ENCODE measurements around the gene PCDHGA8.
"Not testable (repeated sequence)": the region's sequence is repeated elsewhere in the genome, so short reads cannot be mapped to it uniquely, and the experiment has no call there.

The PCDHGA8 gene

DNA sequence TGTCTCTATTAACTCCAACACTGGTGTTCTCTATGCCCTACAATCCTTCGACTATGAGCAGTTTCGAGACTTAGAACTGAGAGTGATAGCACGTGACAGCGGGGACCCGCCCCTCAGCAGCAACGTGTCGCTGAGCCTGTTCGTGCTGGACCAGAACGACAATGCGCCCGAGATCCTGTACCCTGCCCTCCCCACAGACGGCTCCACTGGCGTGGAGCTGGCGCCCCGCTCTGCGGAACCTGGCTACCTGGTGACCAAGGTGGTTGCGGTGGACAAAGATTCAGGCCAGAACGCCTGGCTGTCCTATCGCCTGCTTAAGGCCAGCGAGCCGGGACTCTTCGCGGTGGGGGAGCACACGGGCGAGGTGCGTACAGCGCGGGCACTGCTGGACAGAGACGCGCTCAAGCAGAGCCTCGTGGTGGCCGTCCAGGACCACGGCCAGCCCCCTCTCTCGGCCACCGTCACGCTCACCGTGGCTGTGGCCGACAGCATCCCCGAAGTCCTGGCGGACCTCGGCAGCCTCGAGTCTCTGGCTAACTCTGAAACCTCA, 30.4 kb downstream of the PCDHGA8 start:
- TF ChIP-seq, protein P1, sequence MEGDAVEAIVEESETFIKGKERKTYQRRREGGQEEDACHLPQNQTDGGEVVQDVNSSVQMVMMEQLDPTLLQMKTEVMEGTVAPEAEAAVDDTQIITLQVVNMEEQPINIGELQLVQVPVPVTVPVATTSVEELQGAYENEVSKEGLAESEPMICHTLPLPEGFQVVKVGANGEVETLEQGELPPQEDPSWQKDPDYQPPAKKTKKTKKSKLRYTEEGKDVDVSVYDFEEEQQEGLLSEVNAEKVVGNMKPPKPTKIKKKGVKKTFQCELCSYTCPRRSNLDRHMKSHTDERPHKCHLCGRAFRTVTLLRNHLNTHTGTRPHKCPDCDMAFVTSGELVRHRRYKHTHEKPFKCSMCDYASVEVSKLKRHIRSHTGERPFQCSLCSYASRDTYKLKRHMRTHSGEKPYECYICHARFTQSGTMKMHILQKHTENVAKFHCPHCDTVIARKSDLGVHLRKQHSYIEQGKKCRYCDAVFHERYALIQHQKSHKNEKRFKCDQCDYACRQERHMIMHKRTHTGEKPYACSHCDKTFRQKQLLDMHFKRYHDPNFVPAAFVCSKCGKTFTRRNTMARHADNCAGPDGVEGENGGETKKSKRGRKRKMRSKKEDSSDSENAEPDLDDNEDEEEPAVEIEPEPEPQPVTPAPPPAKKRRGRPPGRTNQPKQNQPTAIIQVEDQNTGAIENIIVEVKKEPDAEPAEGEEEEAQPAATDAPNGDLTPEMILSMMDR (IDR thresholded peaks at IDR 0.05), result no peak
- DNase-seq (ENCODE audit: low spot score), result no peak
- Histone ChIP-seq H3K4me3 (peak overlapping the region; percentile 47), H3K27ac (no peak overlapping the region)

DNA sequence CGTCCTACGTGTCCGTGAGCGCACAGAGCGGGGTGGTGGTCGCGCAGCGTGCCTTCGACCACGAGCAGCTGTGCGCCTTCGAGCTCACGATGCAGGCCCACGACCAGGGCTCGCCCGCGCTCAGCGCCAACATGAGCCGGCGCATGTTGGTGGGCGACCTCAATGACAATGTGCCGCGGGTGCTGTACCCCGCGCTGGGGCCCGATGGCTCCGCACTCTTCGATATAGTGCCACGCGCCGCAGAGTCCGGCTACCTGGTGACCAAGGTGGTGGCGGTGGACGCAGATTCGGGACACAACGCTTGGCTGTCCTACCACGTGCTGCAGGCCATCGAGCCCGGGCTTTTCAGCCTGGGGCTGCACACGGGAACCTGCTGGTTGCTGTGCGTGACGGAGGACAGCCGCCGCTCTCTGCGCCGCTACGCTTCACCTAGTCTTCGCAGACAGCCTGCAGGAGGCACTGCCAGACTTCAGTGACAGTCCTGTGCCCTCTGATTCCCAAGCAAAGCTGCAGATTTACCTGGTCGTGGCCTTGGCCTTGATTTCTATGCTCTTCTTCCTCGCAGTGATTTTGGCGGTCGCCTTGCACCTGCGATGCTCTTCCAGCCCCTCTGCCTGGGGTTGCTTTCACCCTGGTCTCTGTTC, 35.5 kb downstream of the PCDHGA8 start:
- TF ChIP-seq, protein P1 (IDR thresholded peaks at IDR 0.05), result no peak
- peak overlapping the region; percentile 35 for H3K4me3 ChIP-seq
- H3K27ac ChIP-seq, result no peak overlapping the region
- DNase-seq (ENCODE audit: low spot score), result no peak

DNA sequence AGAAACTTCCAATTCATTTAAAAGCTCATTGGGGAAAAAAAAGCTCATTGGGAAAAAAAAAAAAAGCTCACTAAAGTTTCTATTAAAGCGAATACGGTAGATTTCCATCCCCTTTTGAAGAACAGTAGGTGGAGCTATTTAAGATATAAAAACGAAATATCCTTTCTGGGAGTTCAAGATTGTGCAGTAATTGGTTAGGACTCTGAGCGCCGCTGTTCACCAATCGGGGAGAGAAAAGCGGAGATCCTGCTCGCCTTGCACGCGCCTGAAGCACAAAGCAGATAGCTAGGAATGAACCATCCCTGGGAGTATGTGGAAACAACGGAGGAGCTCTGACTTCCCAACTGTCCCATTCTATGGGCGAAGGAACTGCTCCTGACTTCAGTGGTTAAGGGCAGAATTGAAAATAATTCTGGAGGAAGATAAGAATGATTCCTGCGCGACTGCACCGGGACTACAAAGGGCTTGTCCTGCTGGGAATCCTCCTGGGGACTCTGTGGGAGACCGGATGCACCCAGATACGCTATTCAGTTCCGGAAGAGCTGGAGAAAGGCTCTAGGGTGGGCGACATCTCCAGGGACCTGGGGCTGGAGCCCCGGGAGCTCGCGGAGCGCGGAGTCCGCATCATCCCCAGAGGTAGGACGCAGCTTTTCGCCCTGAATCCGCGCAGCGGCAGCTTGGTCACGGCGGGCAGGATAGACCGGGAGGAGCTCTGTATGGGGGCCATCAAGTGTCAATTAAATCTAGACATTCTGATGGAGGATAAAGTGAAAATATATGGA, 38.1 kb downstream of the PCDHGA8 start, which contains the start of gene PCDHGA12:
TSS of gene PCDHGA12 (plus strand) at position 176 of the 782 bp plus-strand sequence. CDS start at position 429, 253 bp downstream.
- no peak for DNase-seq (ENCODE audit: low spot score)
- TF ChIP-seq, protein P1 (IDR thresholded peaks at IDR 0.05), result no peak
- H3K4me3 ChIP-seq, result peak within 1 kb of the TSS; percentile 57
- peak within 1 kb of the TSS in 1 of 2 donors; percentile 18 for H3K27ac ChIP-seq

DNA sequence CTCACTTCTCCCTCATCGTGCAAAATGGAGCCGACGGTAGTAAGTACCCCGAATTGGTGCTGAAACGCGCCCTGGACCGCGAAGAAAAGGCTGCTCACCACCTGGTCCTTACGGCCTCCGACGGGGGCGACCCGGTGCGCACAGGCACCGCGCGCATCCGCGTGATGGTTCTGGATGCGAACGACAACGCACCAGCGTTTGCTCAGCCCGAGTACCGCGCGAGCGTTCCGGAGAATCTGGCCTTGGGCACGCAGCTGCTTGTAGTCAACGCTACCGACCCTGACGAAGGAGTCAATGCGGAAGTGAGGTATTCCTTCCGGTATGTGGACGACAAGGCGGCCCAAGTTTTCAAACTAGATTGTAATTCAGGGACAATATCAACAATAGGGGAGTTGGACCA, 38.9 kb downstream of the PCDHGA8 start:
- H3K4me3 ChIP-seq, result peak overlapping the region; percentile 57
- TF ChIP-seq, protein P1 (IDR thresholded peaks at IDR 0.05), result no peak
- DNase-seq (ENCODE audit: low spot score), result no peak
- H3K27ac ChIP-seq, result peak overlapping the region in 1 of 2 donors; percentile 18

DNA sequence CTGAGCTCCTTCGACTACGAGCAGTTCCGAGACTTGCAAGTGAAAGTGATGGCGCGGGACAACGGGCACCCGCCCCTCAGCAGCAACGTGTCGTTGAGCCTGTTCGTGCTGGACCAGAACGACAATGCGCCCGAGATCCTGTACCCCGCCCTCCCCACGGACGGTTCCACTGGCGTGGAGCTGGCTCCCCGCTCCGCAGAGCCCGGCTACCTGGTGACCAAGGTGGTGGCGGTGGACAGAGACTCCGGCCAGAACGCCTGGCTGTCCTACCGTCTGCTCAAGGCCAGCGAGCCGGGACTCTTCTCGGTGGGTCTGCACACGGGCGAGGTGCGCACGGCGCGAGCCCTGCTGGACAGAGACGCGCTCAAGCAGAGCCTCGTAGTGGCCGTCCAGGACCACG, 39.9 kb downstream of the PCDHGA8 start:
- not testable (repeated sequence) for H3K27ac ChIP-seq; DNase-seq (ENCODE audit: low spot score)
- peak overlapping the region; percentile 35 for H3K4me3 ChIP-seq

DNA sequence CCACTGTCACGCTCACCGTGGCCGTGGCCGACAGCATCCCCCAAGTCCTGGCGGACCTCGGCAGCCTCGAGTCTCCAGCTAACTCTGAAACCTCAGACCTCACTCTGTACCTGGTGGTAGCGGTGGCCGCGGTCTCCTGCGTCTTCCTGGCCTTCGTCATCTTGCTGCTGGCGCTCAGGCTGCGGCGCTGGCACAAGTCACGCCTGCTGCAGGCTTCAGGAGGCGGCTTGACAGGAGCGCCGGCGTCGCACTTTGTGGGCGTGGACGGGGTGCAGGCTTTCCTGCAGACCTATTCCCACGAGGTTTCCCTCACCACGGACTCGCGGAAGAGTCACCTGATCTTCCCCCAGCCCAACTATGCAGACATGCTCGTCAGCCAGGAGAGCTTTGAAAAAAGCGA, 40.3 kb downstream of the PCDHGA8 start:
- H3K4me3 ChIP-seq, result peak overlapping the region; percentile 35
- not testable (repeated sequence) for H3K27ac ChIP-seq; DNase-seq (ENCODE audit: low spot score)

DNA sequence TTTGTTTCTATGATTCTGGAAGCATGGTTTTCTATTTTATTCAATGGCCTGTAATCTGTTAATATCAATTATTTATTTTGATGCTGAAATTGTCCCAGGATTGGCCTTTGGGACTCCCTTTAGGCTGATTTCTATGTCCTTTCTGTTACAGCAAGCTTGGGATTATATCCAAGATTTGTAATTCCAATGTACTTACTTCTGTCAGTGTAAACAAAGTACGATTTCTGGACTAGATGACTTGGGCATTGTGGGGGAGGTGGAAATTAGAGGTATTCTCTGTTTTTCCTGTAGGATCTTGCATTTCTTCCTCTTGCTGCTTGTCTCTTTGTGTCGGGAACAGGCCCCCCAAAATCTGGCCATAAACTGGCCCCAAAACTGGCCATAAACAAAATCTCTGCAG, 41.6 kb downstream of the PCDHGA8 start:
- H3K27ac ChIP-seq, result no peak overlapping the region
- no peak for DNase-seq (ENCODE audit: low spot score)
- no peak overlapping the region for H3K4me3 ChIP-seq
- TF ChIP-seq, protein P1 (IDR thresholded peaks at IDR 0.05), result no peak

DNA sequence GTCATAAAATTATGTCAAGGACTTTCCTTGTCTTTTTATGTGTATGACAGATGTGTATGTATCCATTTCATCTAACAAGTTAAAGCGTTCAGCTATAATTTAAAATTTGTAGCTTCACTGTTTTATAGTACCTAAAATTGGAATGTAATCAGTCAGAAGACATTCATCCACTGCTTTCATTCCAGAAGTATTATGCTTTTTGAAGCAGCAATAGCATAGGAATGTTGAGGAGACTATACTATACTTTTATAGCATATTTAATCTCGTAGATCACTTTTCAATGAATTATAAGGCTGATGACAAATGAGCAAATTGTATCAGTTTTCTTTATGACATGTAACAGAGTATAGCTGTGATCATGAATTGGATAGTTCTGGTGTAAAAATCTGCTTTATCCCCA, 44.8 kb downstream of the PCDHGA8 start:
- DNase-seq (ENCODE audit: low spot score), result no peak

More for the DNA sequence above, 44.8 kb downstream of the PCDHGA8 start:
- Histone ChIP-seq H3K4me3 (no peak overlapping the region), H3K27ac (no peak overlapping the region)
- TF ChIP-seq, protein P1 (IDR thresholded peaks at IDR 0.05), result no peak
